Measurements from ENCODE around the gene LIM2. TPM values are rescaled to one million over a fixed set of nuclear protein-coding genes. Genes with fewer than 3 reads are reported as not detected.

LIM2 gene
- total RNA-seq, 1 experiment from 2014 or later = not detected

DNA sequence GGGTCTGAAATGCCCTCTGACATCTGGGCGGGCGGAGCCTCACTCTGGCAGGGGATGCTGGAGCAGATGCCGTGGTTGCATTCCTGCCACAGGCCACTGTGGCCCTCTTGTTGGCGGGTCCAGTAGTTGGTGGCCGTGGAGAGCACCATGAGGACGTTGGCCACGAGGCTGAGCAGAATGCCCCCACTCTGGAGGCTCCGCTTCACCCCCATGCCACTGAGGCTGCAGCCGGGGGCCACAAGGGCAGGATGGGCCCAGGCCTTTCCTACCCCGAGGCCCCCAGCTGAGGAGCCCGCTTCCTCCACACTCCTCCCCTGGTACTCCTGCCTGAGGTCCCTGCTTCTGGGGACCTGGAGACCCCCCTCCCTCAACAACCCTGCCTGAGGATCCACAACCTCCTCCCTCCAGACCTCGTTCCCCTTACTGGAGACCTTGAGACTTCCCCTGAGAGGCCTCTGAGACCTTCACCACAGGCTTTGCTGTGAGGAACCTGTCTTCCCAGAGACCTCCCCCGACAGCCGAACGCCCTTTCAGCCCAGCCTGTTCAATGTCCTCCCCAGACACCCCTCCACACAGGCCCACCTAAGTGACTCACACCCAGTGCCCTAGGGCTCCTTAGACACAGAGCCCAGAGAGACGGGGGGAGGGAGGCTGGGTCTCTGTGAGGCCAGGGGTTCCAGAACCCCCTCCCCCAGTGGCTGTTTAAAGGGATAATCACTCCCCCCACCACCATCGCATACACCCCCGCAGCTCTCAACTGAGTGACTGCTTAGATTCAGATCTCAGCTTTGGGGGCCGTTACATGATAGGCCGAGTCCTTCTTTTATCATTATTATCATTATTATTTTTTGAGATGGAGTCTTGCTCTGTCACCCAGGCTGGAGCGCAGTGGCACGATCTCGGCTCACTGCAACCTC, 19.1 kb downstream of the LIM2 start, which contains the start of gene CLDND2 (continued):
- no peak for TF ChIP-seq NR1H2 (CRISPR knock-in tag; IDR thresholded peaks at IDR 0.05)
- no peak for TF ChIP-seq ZNF281 (CRISPR knock-in tag; IDR thresholded peaks at IDR 0.05)
- no peak for TF ChIP-seq GRHL2 (CRISPR knock-in tag; IDR thresholded peaks at IDR 0.05; ENCODE audit: insufficient replicate concordance, severe bottlenecking)
- TF ChIP-seq, protein P1, sequence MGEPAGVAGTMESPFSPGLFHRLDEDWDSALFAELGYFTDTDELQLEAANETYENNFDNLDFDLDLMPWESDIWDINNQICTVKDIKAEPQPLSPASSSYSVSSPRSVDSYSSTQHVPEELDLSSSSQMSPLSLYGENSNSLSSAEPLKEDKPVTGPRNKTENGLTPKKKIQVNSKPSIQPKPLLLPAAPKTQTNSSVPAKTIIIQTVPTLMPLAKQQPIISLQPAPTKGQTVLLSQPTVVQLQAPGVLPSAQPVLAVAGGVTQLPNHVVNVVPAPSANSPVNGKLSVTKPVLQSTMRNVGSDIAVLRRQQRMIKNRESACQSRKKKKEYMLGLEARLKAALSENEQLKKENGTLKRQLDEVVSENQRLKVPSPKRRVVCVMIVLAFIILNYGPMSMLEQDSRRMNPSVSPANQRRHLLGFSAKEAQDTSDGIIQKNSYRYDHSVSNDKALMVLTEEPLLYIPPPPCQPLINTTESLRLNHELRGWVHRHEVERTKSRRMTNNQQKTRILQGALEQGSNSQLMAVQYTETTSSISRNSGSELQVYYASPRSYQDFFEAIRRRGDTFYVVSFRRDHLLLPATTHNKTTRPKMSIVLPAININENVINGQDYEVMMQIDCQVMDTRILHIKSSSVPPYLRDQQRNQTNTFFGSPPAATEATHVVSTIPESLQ (CRISPR knock-in tag; IDR thresholded peaks at IDR 0.05) = no peak
- no peak for TF ChIP-seq MAX (CRISPR knock-in tag; IDR thresholded peaks at IDR 0.05)
- TF ChIP-seq, protein P2, sequence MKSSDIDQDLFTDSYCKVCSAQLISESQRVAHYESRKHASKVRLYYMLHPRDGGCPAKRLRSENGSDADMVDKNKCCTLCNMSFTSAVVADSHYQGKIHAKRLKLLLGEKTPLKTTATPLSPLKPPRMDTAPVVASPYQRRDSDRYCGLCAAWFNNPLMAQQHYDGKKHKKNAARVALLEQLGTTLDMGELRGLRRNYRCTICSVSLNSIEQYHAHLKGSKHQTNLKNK (CRISPR knock-in tag; IDR thresholded peaks at IDR 0.05) = no peak
- no peak for TF ChIP-seq ZNF512 (CRISPR knock-in tag; IDR thresholded peaks at IDR 0.05; ENCODE audit: borderline replicate concordance)
- no peak for TF ChIP-seq NR2C2 (CRISPR knock-in tag; IDR thresholded peaks at IDR 0.05)
- TF ChIP-seq STAT6 (CRISPR knock-in tag; conservative IDR thresholded peaks at IDR 0.05; ENCODE audit: low read depth) = no peak
- no peak for TF ChIP-seq RELA (CRISPR knock-in tag; IDR thresholded peaks at IDR 0.05; ENCODE audit: borderline replicate concordance)
- TF ChIP-seq, protein P3, sequence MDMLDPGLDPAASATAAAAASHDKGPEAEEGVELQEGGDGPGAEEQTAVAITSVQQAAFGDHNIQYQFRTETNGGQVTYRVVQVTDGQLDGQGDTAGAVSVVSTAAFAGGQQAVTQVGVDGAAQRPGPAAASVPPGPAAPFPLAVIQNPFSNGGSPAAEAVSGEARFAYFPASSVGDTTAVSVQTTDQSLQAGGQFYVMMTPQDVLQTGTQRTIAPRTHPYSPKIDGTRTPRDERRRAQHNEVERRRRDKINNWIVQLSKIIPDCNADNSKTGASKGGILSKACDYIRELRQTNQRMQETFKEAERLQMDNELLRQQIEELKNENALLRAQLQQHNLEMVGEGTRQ (CRISPR knock-in tag; IDR thresholded peaks at IDR 0.05) = no peak

Measured in WTC11 (cell line).